AG08396 (cell line): Measurements from ENCODE around the gene LRRC71.

Experiments
- DNase-seq: peaks from one replicate; pipeline ENCODE4 v3.0.0; 2012; ENCODE audit warnings: low spot score, mixed read lengths

Gene LRRC71

DNA sequence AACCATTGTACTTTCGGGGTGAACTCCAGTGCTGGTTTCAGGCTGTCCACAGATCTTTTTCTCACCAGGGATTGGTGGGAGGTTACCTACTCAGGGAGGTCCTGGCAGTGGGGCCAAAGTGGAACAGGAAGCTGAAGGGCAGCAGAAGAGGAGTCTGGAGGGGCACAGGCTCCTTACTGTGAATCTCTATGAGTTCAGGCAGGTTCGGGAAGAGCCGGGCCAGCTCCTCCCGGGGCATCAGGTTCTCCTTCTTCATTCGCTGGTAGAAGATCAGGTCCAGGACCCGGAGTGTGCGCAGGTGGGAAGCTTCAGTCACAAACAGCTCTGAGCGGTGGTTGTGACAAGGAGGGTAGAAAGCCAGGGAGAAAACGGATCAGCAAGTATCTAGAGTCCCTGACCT lies 26.7 kb downstream of the LRRC71 start:
- DNase-seq = no peak

DNA sequence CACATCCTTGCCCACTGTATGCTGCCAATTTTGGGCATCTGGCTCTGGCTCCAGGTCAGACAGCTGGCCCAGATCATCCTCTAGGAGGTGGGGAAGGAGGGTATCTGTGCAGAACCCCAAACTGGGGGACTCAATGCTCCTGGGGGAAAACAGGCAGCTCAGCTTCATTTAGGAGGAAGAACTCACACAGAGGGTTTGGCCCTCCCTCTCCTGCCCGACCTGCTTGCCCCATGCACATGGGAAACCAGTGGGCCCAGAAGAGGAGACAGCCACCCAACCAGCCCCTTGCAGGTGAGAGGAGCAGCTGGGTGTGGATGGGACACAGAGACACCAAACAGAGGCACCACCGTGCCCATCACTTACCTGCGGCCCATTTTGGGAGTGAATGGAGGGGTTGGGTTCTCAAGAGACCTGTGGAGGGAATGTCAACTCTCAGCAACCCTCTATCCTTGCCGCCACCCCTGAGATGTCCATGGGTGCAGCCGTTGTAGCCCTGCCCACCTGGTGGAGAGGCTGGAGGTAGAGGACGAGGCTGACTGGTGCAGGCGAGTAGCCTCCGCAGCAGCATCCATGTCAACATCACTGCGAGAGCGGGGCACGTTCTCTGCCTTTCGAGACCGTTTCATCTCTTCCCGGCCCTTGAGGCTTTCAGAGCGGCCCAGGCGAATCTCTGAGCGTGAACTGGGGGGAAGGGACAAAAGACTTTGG lies 27.5 kb downstream of the LRRC71 start:
- no peak for DNase-seq

DNA sequence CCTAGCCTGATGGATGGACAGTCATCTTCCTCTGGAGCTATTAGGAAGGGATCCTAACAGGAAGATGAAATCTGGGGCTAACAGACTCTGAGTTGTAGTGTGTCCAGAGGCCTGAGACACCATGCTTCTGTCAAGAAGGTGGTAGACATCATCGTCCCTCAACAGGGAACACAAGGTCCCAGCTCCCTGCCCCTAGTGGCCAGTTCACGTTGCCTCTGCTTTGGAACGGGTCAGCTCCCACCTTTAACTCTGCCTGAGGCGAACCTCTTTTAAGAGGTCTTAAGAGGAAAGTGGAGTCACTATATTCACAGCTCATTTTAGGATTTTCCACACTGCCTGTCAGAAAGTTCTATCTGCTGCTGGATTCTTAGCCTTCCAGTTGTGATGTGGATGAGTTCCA lies 28.3 kb downstream of the LRRC71 start:
- DNase-seq = no peak

DNA sequence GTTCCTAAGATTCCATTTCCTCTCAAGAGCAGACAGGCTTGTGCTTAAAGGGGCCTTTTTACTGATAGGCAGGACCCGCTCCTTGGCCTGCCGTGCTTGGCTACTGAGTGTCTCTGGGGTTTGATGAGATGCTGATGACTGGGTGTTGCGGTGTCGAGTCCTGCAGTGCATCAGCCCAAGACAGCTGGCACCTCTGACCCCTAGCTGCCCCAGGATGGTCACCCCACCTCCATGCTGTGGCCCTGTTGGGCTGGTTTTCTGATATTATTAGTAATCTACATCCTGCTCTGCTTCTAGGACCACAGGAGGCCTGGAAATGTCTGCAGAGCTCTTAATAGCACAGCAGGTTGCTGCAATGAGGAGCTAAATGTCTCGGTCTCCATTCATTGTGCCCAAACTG lies 28.7 kb downstream of the LRRC71 start:
- DNase-seq = no peak

DNA sequence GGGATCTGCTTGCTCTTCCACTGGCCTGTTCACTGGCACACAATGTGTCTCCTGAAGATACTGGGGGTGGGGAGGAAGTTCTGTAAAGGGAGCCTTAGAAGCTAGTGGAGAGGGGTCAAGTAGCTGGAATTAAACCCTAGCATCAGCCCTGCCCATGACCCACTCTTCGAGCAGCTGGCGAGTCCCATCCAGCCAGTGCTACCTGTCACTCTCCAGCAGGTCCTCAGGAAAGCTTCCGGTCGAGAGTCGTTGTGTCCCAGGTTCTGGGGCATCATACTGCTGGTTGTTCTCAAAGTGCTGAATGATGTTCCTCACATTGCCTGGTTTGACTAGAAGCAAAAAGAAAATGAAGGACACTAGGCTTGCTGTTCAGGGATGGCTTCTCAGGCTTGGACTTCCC lies 30.9 kb downstream of the LRRC71 start:
- no peak for DNase-seq

DNA sequence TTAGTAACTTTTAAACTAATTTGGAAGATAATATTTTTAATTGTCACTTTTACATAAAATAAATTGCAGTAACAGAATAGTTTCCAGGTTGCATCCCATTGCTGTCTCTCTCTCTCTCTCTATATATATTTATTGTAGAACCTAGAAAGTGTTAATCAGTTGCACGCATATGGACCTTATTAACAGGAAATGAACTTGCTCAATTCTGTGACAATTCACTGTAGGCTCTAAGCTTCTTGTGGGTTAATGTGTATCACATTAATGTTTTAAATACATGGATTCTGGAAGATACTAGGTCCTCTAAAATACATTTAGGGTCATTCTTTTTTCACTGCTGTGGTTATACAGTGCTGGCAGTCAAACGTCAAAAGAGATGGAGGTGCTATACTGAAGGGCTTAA lies 33.1 kb downstream of the LRRC71 start:
- no peak for DNase-seq

DNA sequence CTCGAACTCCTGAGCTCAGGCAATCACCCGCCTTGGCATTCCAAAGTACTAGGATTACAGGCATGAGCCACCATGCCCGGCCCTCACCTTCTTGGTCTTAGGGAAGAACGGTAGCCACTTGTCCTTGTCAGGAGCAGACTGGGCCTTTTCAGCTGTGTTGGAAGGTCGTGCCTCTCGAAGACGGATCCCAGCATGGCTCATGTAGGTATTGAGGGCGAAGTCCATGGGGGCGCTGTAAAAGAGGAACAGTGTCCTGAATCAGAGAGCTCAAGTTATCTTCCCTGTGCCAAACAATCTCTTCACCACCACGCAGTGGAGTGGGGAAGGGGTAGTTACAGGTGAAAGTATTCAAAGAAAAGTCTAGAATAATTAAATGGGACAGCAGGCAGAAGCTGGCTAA lies 35.9 kb downstream of the LRRC71 start:
- DNase-seq = no peak

DNA sequence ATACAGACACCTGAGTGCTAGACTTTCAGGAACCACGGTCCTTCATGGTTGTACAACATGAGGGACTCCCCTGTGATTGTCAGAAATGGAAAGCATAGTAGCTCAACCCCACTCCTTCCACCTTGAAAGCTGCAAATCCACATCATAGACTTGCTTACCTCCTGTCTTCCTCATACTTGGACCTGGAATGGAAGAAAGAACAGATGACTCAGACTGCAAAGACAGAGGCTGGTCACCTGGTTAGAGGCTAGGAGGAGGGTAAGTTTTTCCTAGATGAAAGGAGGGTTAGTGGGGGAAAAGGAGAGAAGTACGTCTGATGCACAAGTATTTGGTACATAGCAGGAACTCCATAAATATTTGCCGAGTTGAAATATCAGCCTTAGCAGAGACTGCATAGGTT lies 37.2 kb downstream of the LRRC71 start:
- DNase-seq = no peak

DNA sequence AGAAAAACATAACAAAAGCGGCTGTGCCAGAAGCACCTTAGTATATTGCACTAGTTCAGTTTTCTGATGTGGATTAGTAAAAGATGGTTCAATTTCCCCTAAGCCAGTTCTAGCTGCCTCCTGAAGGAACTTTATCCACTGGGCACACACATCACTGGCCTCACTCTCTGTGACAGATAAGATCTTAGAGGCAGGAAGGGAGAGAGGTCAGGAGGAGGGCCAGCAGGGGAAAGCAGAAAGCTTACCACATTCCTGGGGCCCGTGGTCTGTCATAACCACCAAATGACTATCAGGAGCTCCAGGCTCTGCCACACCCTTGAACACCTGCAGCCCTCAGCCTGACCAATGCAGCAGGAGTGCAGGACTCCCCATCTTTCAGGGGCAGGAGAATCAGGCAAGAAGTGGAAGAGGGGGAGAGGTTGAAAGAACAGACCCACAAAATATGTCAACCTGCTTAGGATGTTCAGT lies 37.8 kb downstream of the LRRC71 start:
- no peak for DNase-seq

DNA sequence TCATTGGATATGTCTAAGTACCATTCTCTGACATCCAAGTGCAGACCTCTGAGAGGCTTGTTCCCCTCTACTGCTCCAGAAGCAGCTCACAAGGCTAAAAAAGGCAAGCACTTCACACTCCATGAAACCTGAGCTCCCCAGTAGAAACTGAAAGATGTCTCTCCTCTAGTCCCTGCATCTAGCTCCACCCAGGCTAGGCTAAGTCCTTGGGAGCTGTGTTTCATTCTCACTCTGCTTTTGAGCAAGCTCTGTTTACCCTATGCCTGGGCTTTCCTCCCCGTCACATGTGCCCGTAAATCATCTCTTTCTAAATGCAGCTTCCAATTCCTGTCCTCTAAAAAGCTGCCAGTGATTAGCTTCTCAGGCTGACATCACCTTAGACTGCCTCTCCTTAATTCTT lies 39.0 kb downstream of the LRRC71 start:
- DNase-seq = peak; percentile 46

DNA sequence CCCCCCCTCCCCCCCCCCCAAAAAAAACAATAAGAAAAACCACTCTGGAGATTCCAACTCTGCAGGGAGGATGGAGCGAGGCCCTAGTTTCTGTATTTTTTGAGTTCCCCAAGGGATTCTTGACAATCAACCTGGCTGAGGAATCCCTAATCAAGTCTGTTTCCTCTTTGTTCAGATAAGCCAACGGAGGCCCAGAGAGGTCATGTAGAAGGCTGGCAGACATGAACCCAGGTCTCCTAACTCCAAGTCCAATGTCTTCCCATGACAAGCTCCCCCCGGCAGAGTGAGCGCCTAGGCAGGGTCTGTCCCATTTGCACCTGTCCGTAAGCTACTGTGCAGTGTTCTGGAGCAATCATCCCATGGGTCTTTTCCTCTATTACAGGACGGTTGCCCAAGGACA lies 39.5 kb downstream of the LRRC71 start:
- no peak for DNase-seq

DNA sequence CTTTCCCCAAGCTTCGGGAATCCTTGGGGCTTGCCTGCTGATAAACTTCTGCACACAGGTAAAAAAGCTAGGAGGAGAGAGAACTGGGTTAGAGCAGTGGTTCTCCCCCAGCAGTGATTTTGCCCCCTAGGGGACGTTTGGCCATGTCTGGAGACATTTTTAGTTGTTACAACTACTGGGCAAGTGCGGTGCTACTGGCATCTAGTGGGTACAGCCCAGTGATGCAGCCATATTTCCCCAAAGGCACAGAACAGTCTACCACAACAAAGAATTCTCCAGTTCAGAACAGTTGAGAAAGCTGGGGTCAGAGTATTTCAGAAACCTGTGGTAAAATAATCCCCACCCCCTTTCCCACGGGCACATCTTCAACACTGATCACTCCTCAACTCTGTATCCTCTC lies 41.3 kb downstream of the LRRC71 start:
- no peak for DNase-seq

DNA sequence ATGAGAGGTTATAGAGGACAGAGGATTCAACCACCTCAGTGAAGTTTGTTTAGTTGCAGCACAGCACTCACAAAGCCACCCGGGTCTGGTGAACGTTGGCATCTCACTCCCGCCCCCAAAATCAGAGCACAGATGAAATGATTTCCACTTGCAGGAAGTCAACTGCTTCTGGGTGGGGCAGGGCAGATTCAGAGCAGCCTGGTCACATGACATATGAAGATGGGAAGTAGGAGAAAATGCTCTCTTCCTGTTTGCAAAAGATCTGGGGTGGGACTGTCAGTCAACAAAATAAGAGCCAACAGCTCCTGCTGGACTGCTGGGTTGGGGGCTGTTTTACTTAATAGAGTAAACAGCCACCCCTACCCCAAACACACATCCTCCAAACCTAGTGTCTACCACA lies 43.2 kb downstream of the LRRC71 start:
- no peak for DNase-seq

DNA sequence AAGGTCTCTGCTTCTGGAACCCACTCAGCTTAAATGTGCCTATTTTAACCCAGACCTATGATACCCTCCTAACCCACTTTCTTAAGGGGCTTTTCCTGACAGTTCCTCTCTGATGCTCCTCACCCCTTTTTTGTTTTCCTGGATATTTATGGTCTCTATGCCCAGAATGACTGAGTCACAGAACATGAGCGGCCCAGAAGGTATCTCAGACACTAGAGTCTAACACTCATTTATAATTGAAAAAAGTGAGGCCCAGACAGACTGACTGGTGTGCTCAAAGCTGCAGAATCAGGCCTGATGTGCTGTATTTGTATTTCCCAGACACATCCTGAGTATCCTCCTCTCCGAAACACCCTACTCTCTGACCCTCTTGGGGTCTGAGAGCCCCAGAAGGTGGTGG lies 44.0 kb downstream of the LRRC71 start:
- peak; percentile 29 for DNase-seq

DNA sequence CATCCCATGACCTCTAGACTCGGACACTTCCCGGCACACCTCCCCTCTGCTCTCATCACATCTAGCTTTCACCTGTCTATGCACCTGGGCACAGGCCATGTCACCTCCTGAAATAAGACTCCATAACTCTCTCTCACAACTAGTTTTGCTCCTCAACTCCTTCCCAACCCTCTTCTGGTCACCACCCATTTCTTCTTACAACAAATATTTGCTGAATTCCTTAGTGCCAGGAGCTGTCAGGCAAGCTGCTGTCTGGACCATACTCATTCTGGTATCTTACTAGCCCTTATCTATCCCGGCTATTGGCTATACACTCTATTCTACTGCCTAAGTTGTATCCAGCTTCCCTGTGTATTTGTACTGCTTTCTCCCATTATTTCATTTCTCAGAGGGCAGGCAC lies 49.1 kb downstream of the LRRC71 start:
- no peak for DNase-seq

DNA sequence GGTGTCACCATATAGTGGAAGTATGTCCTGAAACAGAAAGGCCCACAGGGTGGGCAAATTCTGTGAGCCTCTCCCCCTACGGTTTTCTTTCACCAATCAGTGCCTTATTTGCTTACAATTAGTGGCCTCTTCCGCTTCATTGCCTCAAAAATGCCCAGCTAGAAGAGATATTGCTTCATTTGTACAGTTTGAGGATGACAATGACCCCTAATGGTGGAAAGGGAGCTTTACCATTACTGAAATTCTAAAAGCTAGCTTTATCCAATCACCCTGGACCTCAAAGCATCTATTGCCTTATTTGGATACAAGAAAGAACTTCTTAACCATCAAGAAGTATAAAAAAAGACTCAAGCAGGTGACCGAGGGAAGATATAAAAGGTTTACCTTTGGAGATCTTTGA lies 49.6 kb downstream of the LRRC71 start:
- DNase-seq = no peak

DNA sequence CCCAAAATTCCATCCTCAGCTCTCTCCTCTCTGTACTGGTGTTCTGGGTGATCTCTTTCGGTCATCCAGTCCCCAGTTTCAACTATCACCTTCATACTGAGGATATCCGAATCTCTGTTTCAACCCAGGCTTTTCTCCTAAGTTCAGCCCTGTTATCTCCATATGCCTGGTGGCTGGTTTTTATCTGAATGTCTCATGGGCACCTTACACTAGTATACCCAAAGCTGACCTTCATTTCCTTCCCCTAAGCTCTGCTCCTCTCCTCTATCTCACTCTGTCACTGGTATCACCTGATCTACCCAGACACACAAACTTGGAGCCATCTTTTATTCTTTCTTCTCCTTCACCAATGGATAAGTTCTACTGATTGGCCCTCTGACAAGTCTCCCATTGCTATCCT lies 53.0 kb downstream of the LRRC71 start:
- no peak for DNase-seq

DNA sequence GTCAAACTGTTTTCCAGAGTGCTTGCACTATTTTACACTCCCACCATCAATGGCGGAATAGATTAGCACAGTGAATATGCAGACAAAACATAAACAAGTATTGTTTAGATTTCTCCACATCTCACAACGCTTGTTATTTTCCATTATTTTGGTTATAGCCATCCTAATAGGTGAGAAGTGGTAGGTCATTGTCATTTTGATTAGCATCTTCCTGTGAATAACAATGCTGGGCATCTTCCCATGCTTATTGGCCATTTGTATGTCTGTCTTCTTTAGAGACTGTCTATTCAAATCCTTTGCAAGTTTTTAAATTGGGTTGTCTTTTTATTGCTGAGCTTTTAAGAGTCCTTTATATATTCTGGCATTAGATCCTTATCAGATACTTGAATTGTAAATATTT lies 54.7 kb downstream of the LRRC71 start:
- no peak for DNase-seq

DNA sequence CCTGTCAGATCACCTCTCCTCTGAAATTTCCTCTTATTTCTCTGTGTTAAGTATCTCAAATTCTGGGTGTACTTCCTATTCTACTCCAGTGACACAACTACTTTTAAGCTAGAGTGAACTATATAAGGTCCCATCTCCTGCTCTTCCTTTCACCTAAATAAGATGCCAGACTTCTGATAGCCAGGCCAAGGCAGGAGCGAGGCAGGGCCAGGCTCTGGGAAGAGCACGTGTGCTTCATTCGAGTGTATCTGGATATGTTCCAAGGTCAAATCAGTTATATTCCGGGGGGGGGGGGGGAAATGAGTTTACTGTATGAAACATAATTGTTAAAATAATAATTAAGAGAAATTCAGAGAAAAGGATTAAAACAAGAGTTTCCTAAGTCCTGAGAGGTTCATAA lies 60.1 kb downstream of the LRRC71 start:
- DNase-seq = no peak
